Lower leg skin (tissue), 3 donors: ENCODE measurements around the gene ABCA10.

ENCODE experiments used
- POLR2A ChIP-seq, 2 donors: fragments of 450-650 bp; IDR thresholded peaks; one replicate each; pipeline ENCODE4 v1.6.1; 2016 to 2017; ENCODE audit warnings: antibody characterized with exemption in 2 of 2, mild to moderate bottlenecking in 1 of 2, moderate library complexity in 1 of 2
- TF ChIP-seq, protein P1 (sequence below), 3 donors: fragments of 450-650 bp; IDR thresholded peaks; one replicate each; pipeline ENCODE4 v1.5.1; 2016; ENCODE audit warnings: antibody characterized with exemption in 3 of 3, mild to moderate bottlenecking in 3 of 3, moderate library complexity in 2 of 3

DNA sequence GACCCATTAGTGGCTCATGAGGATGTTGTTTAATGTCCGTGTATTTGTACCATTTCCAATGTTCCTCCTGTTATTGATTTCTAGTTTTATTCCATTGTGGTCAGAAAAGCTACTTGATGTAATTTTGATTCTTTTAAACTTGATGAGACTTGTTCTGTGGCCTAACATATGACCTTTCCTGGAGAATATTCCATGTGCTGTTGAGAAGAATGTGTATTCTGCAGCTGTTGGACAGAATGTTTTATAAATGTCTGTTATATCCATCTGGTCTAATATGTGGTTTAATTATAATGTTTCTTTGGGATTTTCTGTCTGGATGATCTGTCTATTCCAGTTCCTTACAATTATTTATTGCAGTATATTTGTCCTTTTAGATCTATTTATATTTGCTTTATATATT is 2.9 kb upstream of the ABCA10 start:
- TF ChIP-seq, protein P1, sequence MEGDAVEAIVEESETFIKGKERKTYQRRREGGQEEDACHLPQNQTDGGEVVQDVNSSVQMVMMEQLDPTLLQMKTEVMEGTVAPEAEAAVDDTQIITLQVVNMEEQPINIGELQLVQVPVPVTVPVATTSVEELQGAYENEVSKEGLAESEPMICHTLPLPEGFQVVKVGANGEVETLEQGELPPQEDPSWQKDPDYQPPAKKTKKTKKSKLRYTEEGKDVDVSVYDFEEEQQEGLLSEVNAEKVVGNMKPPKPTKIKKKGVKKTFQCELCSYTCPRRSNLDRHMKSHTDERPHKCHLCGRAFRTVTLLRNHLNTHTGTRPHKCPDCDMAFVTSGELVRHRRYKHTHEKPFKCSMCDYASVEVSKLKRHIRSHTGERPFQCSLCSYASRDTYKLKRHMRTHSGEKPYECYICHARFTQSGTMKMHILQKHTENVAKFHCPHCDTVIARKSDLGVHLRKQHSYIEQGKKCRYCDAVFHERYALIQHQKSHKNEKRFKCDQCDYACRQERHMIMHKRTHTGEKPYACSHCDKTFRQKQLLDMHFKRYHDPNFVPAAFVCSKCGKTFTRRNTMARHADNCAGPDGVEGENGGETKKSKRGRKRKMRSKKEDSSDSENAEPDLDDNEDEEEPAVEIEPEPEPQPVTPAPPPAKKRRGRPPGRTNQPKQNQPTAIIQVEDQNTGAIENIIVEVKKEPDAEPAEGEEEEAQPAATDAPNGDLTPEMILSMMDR (IDR thresholded peaks at IDR 0.05), result no peak
- TF ChIP-seq POLR2A (IDR thresholded peaks at IDR 0.05), result no peak
